H1 (cell line): ENCODE data around the gene VGLL2. TPM values are rescaled to one million over a fixed set of nuclear protein-coding genes. Genes with fewer than 3 reads are reported as not detected.

Experiments used
- polyA plus RNA-seq, 7 experiments: library from polyadenylated mRNA; depleted of rRNA in 3 of 7; stranded (reverse) in 5 of 7; unstranded in 2 of 7; fragments of >200 nt in 5 of 7; fragments of 200-250 nt in 2 of 7; gene quantifications; 1 replicate in 5 of 7; 2 replicates in 1 of 7; 4 replicates in 1 of 7; pipeline versions ENCODE4 v1.2.1 to v1.2.3, GENCODE V29; 2011 to 2013; ENCODE audit warnings: missing spikeins in 2 of 7, mixed read lengths in 2 of 7
- small RNA-seq: library from polyadenylated mRNA; stranded (forward); fragments of <200 nt; extraction: miRNeasy Mini kit (QIAGEN cat#:217004); gene quantifications from one replicate; pipeline ENCODE3, GENCODE V24; 2013; ENCODE audit not compliant: insufficient read depth
- total RNA-seq: library from RNA; stranded (reverse); fragmentation: NEBNext Ultra II Directional; extraction: Animal tissue kit (Norgen Biotek cat#: 25700); gene quantifications from 2 replicates; pipeline ENCODE4 v1.2.1, GENCODE V29; 2021

VGLL2 gene
- total and polyA plus RNA-seq, 2 of the 8 experiments (the other 6 are each of a cell fraction or from before 2014, with no cell fraction given) = not detected

Small RNAs within 50 kb of the gene (small RNA-seq; reads per million reads assigned to genes)
- not detected for gene RN7SKP18

Other genes with a start within 250 kb of the VGLL2 start
- not detected in 2 replicates for gene ROS1, start 160.4 kb downstream of the VGLL2 start, total RNA-seq
- not detected in 2 replicates for gene ROS1, start 160.4 kb downstream of the VGLL2 start, polyA plus RNA-seq (2011; rRNA removed)
- gene DCBLD1, start 217.1 kb downstream of the VGLL2 start, total RNA-seq = 7.9 and 11.2 TPM in 2 replicates
- 3.7 and 3.9 TPM in 2 replicates for gene DCBLD1, start 217.1 kb downstream of the VGLL2 start, polyA plus RNA-seq (2011; rRNA removed)